ENCODE results near the gene TAS1R3. TPM values are rescaled to one million over a fixed set of nuclear protein-coding genes. Genes with fewer than 3 reads are reported as not detected.
"Not testable (repeated sequence)": the region's sequence is repeated elsewhere in the genome, so short reads cannot be mapped to it uniquely, and the experiment has no call there.

Gene TAS1R3
- total RNA-seq, 1 experiment from 2014 or later, result 0.48 TPM

GRCh38 chr1:1353389-1354151 lies 22.5 kb downstream of the TAS1R3 start:
- no peak for DNase-seq (ENCODE audit: low read depth)

DNA sequence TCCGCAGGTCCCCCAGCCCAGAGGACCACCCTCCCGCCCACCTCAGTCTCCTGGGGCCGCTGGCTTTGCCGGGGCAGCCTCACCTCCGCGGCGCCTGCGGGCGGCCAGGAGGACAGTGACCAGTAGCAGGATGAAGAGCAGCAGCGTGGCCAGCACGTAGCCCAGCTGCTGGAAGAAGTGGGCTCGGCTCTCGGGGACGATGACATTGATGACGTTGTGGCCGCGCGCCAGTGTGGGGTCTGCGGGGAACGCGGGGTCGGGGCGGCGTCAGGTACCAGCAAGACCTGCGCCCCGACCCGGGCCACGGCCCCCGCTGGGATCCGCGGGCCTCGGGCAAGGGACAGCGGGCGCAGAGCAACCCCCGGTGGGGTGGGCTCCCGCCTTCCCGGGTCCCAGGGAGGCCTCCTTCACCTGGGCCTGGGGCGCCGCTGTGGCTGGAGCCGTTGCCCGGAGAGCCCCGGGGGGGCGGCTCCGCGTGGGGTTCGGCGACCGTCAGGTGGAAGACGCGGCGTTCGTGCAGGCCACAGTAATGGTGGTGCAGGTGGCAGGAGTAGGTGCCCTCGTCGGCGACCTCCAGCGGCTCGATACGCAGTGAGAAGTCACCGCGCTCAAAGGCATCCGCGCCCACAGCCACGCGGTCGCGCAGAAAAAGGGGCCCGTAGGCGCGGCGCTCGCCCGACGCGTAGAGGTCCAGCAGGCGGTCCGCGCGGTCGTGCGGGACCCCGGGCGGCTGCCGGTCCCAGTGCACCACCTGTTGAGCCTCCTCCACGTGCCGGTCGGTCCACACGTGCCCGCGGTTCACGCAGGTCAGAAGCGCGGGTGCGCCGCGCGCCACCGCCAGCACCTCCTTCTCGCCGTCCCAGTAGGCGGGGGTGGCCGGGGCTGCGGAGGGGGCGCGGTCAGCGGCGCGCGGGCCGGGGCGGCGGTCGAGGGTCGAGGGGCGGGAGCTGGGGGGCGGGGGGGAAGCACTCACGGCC lies 23.5 kb downstream of the TAS1R3 start:
- no peak for DNase-seq (ENCODE audit: low read depth)

GRCh38 chr1:1355416-1355815 lies 24.3 kb downstream of the TAS1R3 start:
- DNase-seq (ENCODE audit: low read depth), result peak; percentile 44

DNA sequence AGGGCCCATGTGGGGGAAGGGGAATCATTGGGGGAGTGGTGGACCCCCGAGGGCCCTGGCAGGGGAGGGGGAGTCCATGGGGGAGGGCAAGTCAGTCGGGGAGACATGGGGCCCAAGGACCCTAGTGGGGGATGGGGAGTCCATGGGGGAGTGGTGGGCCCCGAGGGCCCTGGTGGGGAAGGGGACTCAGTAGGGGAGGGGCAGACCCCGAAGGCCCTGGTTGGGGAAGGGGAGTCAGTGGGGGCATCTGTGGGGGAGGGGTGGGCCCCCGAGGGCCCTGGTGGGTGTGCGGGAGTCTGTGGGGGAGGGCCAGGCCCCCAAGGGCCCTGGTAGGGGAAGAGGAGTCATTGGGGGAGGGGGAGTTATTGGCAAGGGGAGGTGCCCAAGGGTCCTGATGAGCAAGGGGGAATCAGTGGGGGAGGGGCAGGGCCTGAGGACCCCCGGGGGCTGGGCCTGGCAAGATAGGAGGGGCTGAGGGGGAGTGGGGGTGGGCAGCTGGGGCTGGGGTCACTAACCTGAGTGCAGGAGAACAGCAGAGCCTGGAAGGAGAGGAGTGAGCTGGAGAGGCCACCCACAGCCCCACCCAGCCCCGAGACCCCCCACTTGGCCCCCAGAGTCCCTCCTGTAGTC lies 25.2 kb downstream of the TAS1R3 start:
- DNase-seq (ENCODE audit: low read depth), result no peak

GRCh38 chr1:1356796-1357401 lies 25.8 kb downstream of the TAS1R3 start:
- no peak for DNase-seq (ENCODE audit: low read depth)

GRCh38 chr1:1357871-1358432 lies 26.9 kb downstream of the TAS1R3 start:
- no peak for DNase-seq (ENCODE audit: low read depth)

- DNase-seq (ENCODE audit: low read depth), result peak; percentile 44
Observed at GRCh38 chr1:1358433-1359271, 27.6 kb downstream of the TAS1R3 start, which contains the start of gene MXRA8. MXRA8 (minus strand) TSS chr1:1358555; CDS start chr1:1358504, 51 bp downstream.

GRCh38 chr1:1359308-1359663 lies 28.2 kb downstream of the TAS1R3 start:
- DNase-seq (ENCODE audit: low read depth), result peak; percentile 69

DNA sequence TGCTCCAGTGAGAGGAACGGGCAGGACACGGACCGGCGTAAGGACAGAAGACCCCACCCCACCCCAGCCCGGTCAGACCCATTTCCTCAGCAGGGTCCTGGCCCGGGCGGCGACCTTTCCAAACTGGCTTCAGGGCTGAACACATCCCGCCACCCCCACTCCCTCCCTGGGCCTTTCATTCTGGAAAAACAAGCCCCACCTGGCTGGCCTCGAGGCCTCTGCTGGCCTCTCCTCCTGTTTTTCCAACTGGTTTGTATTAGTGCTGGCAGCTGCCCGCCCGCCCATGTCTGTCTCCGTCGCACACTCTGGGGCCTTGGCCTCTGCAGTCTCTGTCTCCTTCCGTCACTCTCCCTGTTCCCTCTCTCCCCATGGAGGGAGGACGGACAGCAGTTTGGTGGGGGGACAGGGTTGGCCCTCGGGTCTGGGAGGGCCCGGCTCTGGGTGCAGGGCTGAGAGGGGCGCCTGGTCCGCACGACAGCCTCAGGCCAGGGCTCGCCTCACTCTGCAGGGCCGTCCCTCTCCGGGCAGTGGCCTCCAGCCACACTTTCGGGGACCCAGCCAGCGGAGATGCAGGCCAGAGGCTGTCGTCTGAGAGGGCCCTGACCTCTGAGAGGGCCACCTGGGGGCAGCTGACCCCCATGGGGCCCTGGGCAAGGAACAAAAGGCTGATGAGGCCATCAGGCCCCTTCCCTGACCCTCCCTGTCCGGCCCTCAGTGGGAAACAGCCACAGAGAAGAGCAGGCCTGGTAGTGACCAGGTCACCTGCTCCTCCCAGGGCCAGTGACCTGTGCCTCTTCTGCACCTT lies 28.8 kb downstream of the TAS1R3 start:
- peak; percentile 85 for DNase-seq (ENCODE audit: low read depth)

- DNase-seq (ENCODE audit: low read depth), result peak; percentile 96
Observed at GRCh38 chr1:1360506-1361169, 29.6 kb downstream of the TAS1R3 start.

GRCh38 chr1:1361233-1361981 lies 30.3 kb downstream of the TAS1R3 start:
- DNase-seq (ENCODE audit: low read depth), result no peak

DNA sequence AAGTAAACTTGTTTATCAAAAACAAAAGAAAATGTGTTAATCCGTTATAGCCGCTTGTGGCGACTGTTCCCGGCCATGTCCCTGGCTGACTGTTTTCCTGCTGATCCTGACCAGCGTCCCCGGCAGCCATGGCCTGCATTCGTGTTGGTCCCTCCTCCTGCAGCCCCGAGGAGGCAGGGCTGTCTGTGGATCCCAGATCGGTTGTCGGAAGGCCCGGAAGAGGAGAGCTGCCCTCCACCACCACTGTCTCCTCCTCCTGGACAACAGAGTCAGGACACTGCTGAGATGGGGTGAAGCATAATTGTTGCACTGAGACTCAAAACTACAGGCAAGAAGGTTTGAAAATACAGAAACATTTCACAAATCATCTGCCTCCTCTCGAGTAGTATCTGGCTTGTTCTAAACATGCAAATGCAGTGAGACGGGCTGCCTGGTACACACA lies 30.9 kb downstream of the TAS1R3 start:
- DNase-seq (ENCODE audit: low read depth), result peak; percentile 62

DNA sequence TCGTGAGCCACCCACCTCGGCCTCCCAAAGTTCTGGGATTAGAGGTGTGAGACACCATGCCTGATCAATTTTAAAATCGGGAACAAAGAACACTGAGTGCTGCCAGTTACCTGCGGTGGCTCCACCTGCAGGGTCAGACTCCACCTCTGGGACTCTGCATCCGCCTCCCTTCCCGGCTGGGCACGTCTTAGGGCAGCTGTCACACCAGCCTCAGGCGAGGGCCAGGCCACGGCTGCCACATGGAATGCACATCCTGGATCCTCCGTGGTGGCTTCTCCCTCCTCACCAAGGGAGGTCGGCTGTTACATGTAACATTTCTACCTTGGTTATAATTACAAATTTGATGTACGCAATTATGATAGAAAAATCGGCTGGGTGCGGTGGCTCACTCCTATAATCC lies 33.2 kb downstream of the TAS1R3 start:
- peak; percentile 61 for DNase-seq (ENCODE audit: low read depth)

DNA sequence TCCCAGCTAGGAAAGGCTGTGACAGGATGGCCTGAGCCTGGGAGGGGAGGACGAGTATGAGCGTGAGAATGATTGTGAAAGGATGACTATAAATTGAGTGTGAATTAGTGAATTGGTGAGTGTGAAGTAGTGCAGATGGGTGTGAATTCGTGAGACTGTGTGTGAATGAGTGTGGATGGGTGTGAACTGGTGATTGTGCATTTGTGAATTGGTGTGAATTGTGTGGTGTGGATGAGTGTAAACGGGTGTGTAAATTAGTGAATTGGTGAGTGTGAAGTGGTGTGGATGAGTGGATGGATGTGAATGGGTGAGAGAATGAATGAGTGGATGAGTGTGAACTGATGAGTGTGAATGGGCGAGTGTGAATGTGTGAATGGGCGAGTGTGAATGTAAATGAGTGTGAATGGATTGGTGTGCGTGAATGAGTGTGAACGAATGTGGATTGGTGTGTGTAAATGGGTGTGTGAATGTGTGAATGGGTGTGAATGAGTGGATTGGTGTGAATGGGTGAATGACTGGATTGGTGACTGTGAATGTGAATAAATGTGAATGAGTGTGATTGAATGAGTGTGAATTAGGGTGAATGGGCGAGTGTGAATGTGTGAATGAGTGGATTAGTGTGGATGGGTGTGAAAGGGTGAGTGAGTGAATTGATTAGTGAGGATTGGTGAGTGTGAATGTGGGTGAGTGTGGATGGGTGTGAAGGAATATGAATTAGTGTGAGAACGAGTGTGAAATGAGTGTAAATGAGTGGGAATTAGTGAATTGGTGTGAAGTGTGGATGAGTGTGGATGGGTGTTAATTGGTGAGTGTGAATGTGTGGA lies 35.0 kb downstream of the TAS1R3 start:
- DNase-seq (ENCODE audit: low read depth), result no peak

DNA sequence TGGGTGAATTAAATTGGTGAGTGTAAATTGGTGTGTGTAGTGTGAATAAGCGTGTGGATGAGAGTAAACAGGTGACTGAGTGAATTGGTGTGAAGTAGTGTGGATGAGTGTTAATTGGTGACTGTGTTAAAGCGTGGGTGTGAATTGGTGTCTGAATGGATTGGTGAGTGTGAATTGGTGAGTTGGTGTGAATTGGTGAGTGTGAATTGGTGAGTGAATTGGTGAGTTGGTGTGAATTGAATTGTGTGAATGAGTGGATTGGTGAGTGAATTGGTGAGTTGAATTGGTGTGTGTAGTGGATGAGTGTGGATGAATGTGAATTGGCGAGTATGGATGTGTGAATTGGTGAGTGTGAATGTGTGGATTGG lies 35.6 kb downstream of the TAS1R3 start:
- no peak for DNase-seq (ENCODE audit: low read depth)

DNA sequence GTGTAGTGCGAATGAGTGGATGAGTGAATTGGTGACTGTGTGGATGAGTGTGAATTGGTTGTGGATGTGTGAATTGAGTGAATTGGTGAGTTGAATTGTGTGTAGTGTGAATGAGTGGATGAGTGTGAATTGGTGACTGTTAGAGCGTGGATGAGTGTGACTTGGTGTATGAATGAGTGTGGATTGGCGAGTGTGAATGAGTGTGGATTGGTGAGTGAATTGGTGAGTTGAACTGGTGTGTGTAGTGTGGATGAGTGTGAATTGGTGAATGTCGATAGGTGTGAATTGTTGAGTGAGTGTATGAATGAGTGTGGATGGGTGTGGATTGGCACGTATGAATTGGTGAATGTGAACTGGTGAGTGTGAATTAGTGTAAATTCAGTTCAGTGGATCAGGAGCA lies 36.2 kb downstream of the TAS1R3 start:
- no peak for DNase-seq (ENCODE audit: low read depth)

- DNase-seq (ENCODE audit: low read depth), result not testable (repeated sequence)
Observed at GRCh38 chr1:1370094-1370493, 39.0 kb downstream of the TAS1R3 start.
